Lung microvascular endothelial cell (primary cell): ENCODE data around the gene JAKMIP1. TPM values are rescaled to one million over a fixed set of nuclear protein-coding genes. Genes with fewer than 3 reads are reported as not detected.

Experiments used
- DNase-seq, 2 donors: peaks; one replicate each; pipeline versions ENCODE4 v3.0.0 to v3.0.0-alpha.2; 2010; ENCODE audit warnings: low read depth in 2 of 2
- total RNA-seq: library from RNA; depleted of rRNA; stranded (reverse); fragments of >200 nt; gene quantifications from 2 replicates; pipeline ENCODE4 v1.2.1, GENCODE V29; 2014

Gene JAKMIP1
- total RNA-seq, 1 donor from 2014 or later = not detected

- no peak for DNase-seq
Measured at GRCh38 chr4:6065934-6066590, 134.3 kb downstream of the JAKMIP1 start.

GRCh38 chr4:6065166-6065565 lies 135.2 kb downstream of the JAKMIP1 start:
- DNase-seq = no peak

- no peak for DNase-seq
Measured at GRCh38 chr4:6064383-6064782, 136.0 kb downstream of the JAKMIP1 start.

- DNase-seq = no peak
Measured at GRCh38 chr4:6063684-6064083, 136.7 kb downstream of the JAKMIP1 start.

- no peak for DNase-seq
Measured at GRCh38 chr4:6062133-6062532, 138.2 kb downstream of the JAKMIP1 start.

GRCh38 chr4:6059375-6059805 lies 141.0 kb downstream of the JAKMIP1 start:
- no peak for DNase-seq

- DNase-seq = no peak
Measured at GRCh38 chr4:6058531-6059374, 141.6 kb downstream of the JAKMIP1 start.

- DNase-seq = no peak
Measured at GRCh38 chr4:6056976-6057766, 143.2 kb downstream of the JAKMIP1 start.

- DNase-seq = no peak
Measured at GRCh38 chr4:6055436-6055835, 144.9 kb downstream of the JAKMIP1 start.

GRCh38 chr4:6055030-6055429 lies 145.3 kb downstream of the JAKMIP1 start:
- DNase-seq = no peak

- no peak for DNase-seq
Measured at GRCh38 chr4:6054162-6054922, 146.0 kb downstream of the JAKMIP1 start.

- no peak for DNase-seq
Measured at GRCh38 chr4:6052679-6053078, 147.7 kb downstream of the JAKMIP1 start.

GRCh38 chr4:6050551-6050950 lies 149.8 kb downstream of the JAKMIP1 start:
- DNase-seq = no peak

- DNase-seq = no peak
Measured at GRCh38 chr4:6049985-6050384, 150.4 kb downstream of the JAKMIP1 start.

GRCh38 chr4:6049278-6049677 lies 151.1 kb downstream of the JAKMIP1 start:
- DNase-seq = no peak

- peak in 1 of 2 donors; percentile 20 for DNase-seq
Measured at GRCh38 chr4:6048537-6048936, 151.8 kb downstream of the JAKMIP1 start.

GRCh38 chr4:6047130-6047673 lies 153.1 kb downstream of the JAKMIP1 start:
- no peak for DNase-seq

GRCh38 chr4:6046526-6047129 lies 153.7 kb downstream of the JAKMIP1 start:
- no peak for DNase-seq

- DNase-seq = no peak
Measured at GRCh38 chr4:6044805-6045204, 155.5 kb downstream of the JAKMIP1 start.

- no peak for DNase-seq
Measured at GRCh38 chr4:6044276-6044675, 156.1 kb downstream of the JAKMIP1 start.

- no peak for DNase-seq
Measured at GRCh38 chr4:6043843-6044242, 156.5 kb downstream of the JAKMIP1 start.
